SK-N-SH (cell line): ENCODE measurements around the gene SGSH. TPM values are rescaled to one million over a fixed set of nuclear protein-coding genes. Genes with fewer than 3 reads are reported as not detected.
A peak's percentile ranks its signal among the peaks of the same experiment; 100 is the strongest.

Experiments used
- CTCF ChIA-PET: fragments of 300-600, 350-600 bp; formaldehyde crosslinking; extraction: SDS; loops from one replicate; lab custom pipeline; 2021; lab: Yijun Ruan, JAX
- POLR2A ChIA-PET: fragments of 350-600 bp; sonication (Branson Sonifier 250); formaldehyde crosslinking; extraction: SDS; loops from one replicate; lab custom pipeline; 2020; ENCODE audit warnings: antibody characterized with exemption, inconsistent platforms; lab: Yijun Ruan, JAX
- DNase-seq: peaks from one replicate; pipeline ENCODE4 v3.0.0; 2012
- H2AFZ ChIP-seq: fragments of 200-600 bp; sonication (generic); 2 replicates; pipeline ENCODE4 v1.8.1; 2016; ENCODE audit warnings: antibody characterized with exemption, mild to moderate bottlenecking, low read depth
- H3F3A ChIP-seq: fragments of 200-600 bp; sonication (generic); replicated peaks from 2 replicates; pipeline ENCODE3; 2016; ENCODE audit warnings: antibody characterized with exemption, mild to moderate bottlenecking; ENCODE audit not compliant: insufficient read depth
- H3K27ac ChIP-seq, 2 experiments: fragments of 200-500 bp in 1 of 2; fragments of 200-600 bp in 1 of 2; sonication (Bioruptor generic) in 1 of 2; sonication (generic), shearing (Covaris generic) in 1 of 2; 2 replicates each; pipeline versions ENCODE4 v1.5.1 to v1.6.1; 2014 to 2016; ENCODE audit warnings: low read depth in 2 of 2, inconsistent platforms in 1 of 2, low read length in 1 of 2, mild to moderate bottlenecking in 1 of 2, mixed read lengths in 1 of 2
- H3K27me3 ChIP-seq: fragments of 200-600 bp; sonication (generic), shearing (Covaris generic); 2 replicates; pipeline ENCODE4 v1.6.1; 2016; ENCODE audit warnings: mixed run types; ENCODE audit not compliant: insufficient read depth
- H3K36me3 ChIP-seq, 2 experiments: fragments of 200-500 bp in 1 of 2; fragments of 200-600 bp in 1 of 2; sonication (Bioruptor generic) in 1 of 2; sonication (generic) in 1 of 2; replicated peaks in 1 of 2; 2 replicates each; pipeline versions ENCODE3 to v1.5.1; 2014 to 2016; ENCODE audit warnings: low read length in 1 of 2, mild to moderate bottlenecking in 1 of 2; ENCODE audit not compliant: insufficient read depth in 2 of 2, control insufficient read depth in 1 of 2
- H3K4me1 ChIP-seq, 2 experiments: fragments of 200-500 bp in 1 of 2; fragments of 200-600 bp in 1 of 2; sonication (Bioruptor generic) in 1 of 2; sonication (generic), shearing (Covaris generic) in 1 of 2; 2 replicates each; pipeline versions ENCODE4 v1.5.1 to v1.6.1; 2014 to 2016; ENCODE audit warnings: low read depth in 1 of 2, low read length in 1 of 2, mixed run types in 1 of 2; ENCODE audit not compliant: insufficient read depth in 2 of 2, control insufficient read depth in 1 of 2
- H3K4me2 ChIP-seq: fragments of 200-600 bp; sonication (generic), shearing (Covaris generic); 2 replicates; pipeline ENCODE4 v1.6.1; 2017; ENCODE audit warnings: mixed run types
- H3K4me3 ChIP-seq, 2 experiments: fragments of 200-500 bp in 1 of 2; fragments of 200-600 bp in 1 of 2; sonication (Bioruptor generic) in 1 of 2; sonication (generic), shearing (Covaris generic) in 1 of 2; 2 replicates each; pipeline versions ENCODE4 v1.5.1 to v1.8.1; 2014 to 2016; ENCODE audit warnings: low read depth in 2 of 2, inconsistent platforms in 1 of 2, low read length in 1 of 2, mild to moderate bottlenecking in 1 of 2, mixed read lengths in 1 of 2, moderate library complexity in 1 of 2
- H3K79me2 ChIP-seq: fragments of 200-600 bp; sonication (generic); 2 replicates; pipeline ENCODE4 v1.8.1; 2017; ENCODE audit warnings: mild to moderate bottlenecking; ENCODE audit not compliant: insufficient read depth
- H3K9ac ChIP-seq: fragments of 200-600 bp; sonication (generic); 2 replicates; pipeline ENCODE4 v1.6.1; 2017; ENCODE audit warnings: mixed run types
- H3K9me2 ChIP-seq: fragments of 200-600 bp; sonication (generic); 2 replicates; pipeline ENCODE4 v1.6.1; 2017; ENCODE audit warnings: mixed run types
- H3K9me3 ChIP-seq: fragments of 200-600 bp; sonication (generic); 2 replicates; pipeline ENCODE4 v1.6.1; 2017; ENCODE audit warnings: mixed run types, mild to moderate bottlenecking, moderate library complexity
- H4K20me1 ChIP-seq: fragments of 200-600 bp; sonication (generic); 2 replicates; pipeline ENCODE4 v1.6.1; 2017; ENCODE audit warnings: mild to moderate bottlenecking, mixed run types; ENCODE audit not compliant: insufficient read depth
- CHD2 ChIP-seq: fragments of 150-350 bp; IDR thresholded peaks from 2 replicates; pipeline ENCODE4 v1.6.1; 2018; ENCODE audit warnings: low read length; ENCODE audit not compliant: partially characterized antibody
- CTCF ChIP-seq: fragments of 200-600 bp; sonication (generic); IDR thresholded peaks from 2 replicates; pipeline ENCODE4 v1.6.1; 2017; ENCODE audit warnings: antibody characterized with exemption, mild to moderate bottlenecking, moderate library complexity
- ELF1 ChIP-seq: IDR thresholded peaks from 2 replicates; pipeline ENCODE4 v1.4.0; 2012
- EP300 ChIP-seq, 2 experiments: IDR thresholded peaks; 2 replicates each; pipeline versions ENCODE4 v1.4.0 to v1.6.1; 2012; ENCODE audit warnings: borderline replicate concordance in 1 of 2, low read depth in 1 of 2, low read length in 1 of 2
- EZH2phosphoT487 ChIP-seq: fragments of 200-600 bp; sonication (generic); IDR thresholded peaks from 2 replicates; pipeline ENCODE4 v1.6.1; 2017; ENCODE audit warnings: low read depth, mixed run types, mild to moderate bottlenecking, antibody characterized with exemption, moderate library complexity, borderline replicate concordance
- FOSL2 ChIP-seq: IDR thresholded peaks from 2 replicates; pipeline ENCODE4 v1.4.0; 2012; ENCODE audit warnings: low read depth, mild to moderate bottlenecking, moderate library complexity, borderline replicate concordance
- GABPA ChIP-seq: IDR thresholded peaks from 2 replicates; pipeline ENCODE4 v1.4.0; 2012; ENCODE audit warnings: low read depth, mild to moderate bottlenecking
- GATA2 ChIP-seq: sonication (generic); formaldehyde crosslinking; IDR thresholded peaks from 2 replicates; pipeline ENCODE4 v1.5.0; 2020; ENCODE audit warnings: mild to moderate bottlenecking, missing genetic modification reagents
- MXI1 ChIP-seq: IDR thresholded peaks from 2 replicates; pipeline ENCODE4 v1.6.1; 2012; ENCODE audit warnings: mild to moderate bottlenecking, low read depth, low read length, improper control_type of control experiment
- NRF1 ChIP-seq: IDR thresholded peaks from 2 replicates; pipeline ENCODE4 v1.6.1; 2012; ENCODE audit warnings: low read depth, mild to moderate bottlenecking, low read length
- POLR2AphosphoS5 ChIP-seq: IDR thresholded peaks from 2 replicates; pipeline ENCODE4 v1.6.1; 2012; ENCODE audit warnings: low read depth, low read length
- RAD21 ChIP-seq: IDR thresholded peaks from 2 replicates; pipeline ENCODE4 v1.6.1; 2012; ENCODE audit warnings: mild to moderate bottlenecking, low read length
- RCOR1 ChIP-seq: fragments of 150-350 bp; IDR thresholded peaks from 2 replicates; pipeline ENCODE4 v1.6.1; 2017; ENCODE audit warnings: antibody characterized with exemption, low read length
- REST ChIP-seq: IDR thresholded peaks from 2 replicates; pipeline ENCODE4 v1.6.1; 2012; ENCODE audit warnings: mild to moderate bottlenecking, low read depth, low read length, moderate library complexity
- RXRA ChIP-seq: IDR thresholded peaks from 2 replicates; pipeline ENCODE4 v1.4.0; 2012; ENCODE audit warnings: low read depth, mild to moderate bottlenecking, borderline replicate concordance
- SMC3 ChIP-seq: IDR thresholded peaks from 2 replicates; pipeline ENCODE4 v1.6.1; 2012; ENCODE audit warnings: low read depth, low read length, improper control_type of control experiment
- TAF1 ChIP-seq: IDR thresholded peaks from 2 replicates; pipeline ENCODE4 v1.6.1; 2012; ENCODE audit warnings: low read depth, mild to moderate bottlenecking, low read length, moderate library complexity, borderline replicate concordance
- USF1 ChIP-seq: IDR thresholded peaks from 2 replicates; pipeline ENCODE4 v1.4.0; 2012; ENCODE audit warnings: low read depth, borderline replicate concordance
- WGBS: methylation state at CpG from one replicate; pipeline ENCODE4 v1.1.6; 2017; ENCODE audit warnings: low lambda C conversion rate; 5-methylcytosine and 5-hydroxymethylcytosine counted together
- polyA plus RNA-seq, 3 experiments: library from polyadenylated mRNA; depleted of rRNA; stranded (reverse); fragments of >200 nt; gene quantifications; 2 replicates each; pipeline ENCODE4 v1.2.3, GENCODE V29; 2012

SGSH gene
- polyA plus RNA-seq, 1 of the 3 experiments (the other 2 are of a cell fraction), result 161 TPM

- TF ChIP-seq USF1 (no peak), GATA2 (no peak), MXI1 (peak; percentile 34; the same call in 1 of the 2 replicates), RXRA (no peak), TAF1 (0 out of 2 replicates have a peak, but pooled peaks have one; percentile 45), ELF1 (no peak), SMC3 (no peak), POLR2AphosphoS5 (no peak), GABPA (no peak), RCOR1 (0 out of 2 replicates have a peak, but pooled peaks have one; percentile 29), EP300 (IDR thresholded peaks at IDR 0.05; ENCODE audit: borderline replicate concordance in 1 of 2, low read depth in 1 of 2, low read length in 1 of 2) (no peak), RAD21 (no peak)
These were observed 41.2 kb upstream of the SGSH start (continued) for GRCh38 chr17:80261159-80261894.

GRCh38 chr17:80260791-80261158 is 40.6 kb upstream of the SGSH start, which contains the start of gene RNF213:
RNF213 (plus strand) TSS chr17:80260852; CDS start chr17:80263682, 2,830 bp downstream.
- CTCF ChIA-PET, result interaction anchor here (1.1 to 1.2 kb wide), 2 partner anchors 13 to 65 kb away, joined by 3 to 4 read pairs; no protein-coding TSS in a partner anchor
- Histone ChIP-seq H3K27me3 (no peaks in the 10 kb centered on the region), H3K79me2 (peaks cover 35% of the 10 kb centered on the region), H3K27ac (peak within 1 kb of the TSS; percentile 75 to 83)
- no peak; the same call in 1 of the 2 replicates for TF ChIP-seq USF1
- TF ChIP-seq RAD21, result no peak
- TF ChIP-seq TAF1, result no peak
- no peak for TF ChIP-seq EZH2phosphoT487
- 0 out of 2 replicates have a peak, but pooled peaks have one; percentile 2 for TF ChIP-seq NRF1
- TF ChIP-seq ELF1, result no peak
- no peak for TF ChIP-seq CTCF
- TF ChIP-seq EP300 (IDR thresholded peaks at IDR 0.05; ENCODE audit: borderline replicate concordance in 1 of 2, low read depth in 1 of 2, low read length in 1 of 2), result no peak
- TF ChIP-seq FOSL2, result no peak
- TF ChIP-seq POLR2AphosphoS5, result peak; percentile 54; the same call in 1 of the 2 replicates
- no peak for TF ChIP-seq CHD2
- peak; percentile 12; the same call in 1 of the 2 replicates for TF ChIP-seq REST
- TF ChIP-seq GABPA, result no peak
- TF ChIP-seq, all 33 proteins: peak for 3
- Histone ChIP-seq H3K4me3 (peak within 1 kb of the TSS; percentile 74 to 82), H3K36me3 (peaks cover 0 to 13% of the 10 kb centered on the region in 2 experiments), H3F3A (peaks cover 30% of the 10 kb centered on the region), H3K9me3 (no peaks in the 10 kb centered on the region), H4K20me1 (no peaks in the 10 kb centered on the region), H3K4me1 (peaks cover 24 to 34% of the 10 kb centered on the region in 2 experiments; a peak in 3 of 4 replicates), H3K9ac (peak within 1 kb of the TSS; percentile 85), H3K4me2 (peak within 1 kb of the TSS; percentile 86), H3K9me2 (no peaks in the 10 kb centered on the region), H2AFZ (peak within 1 kb of the TSS; percentile 17)
- 2% methylated on average over 12 of the region's 54 CpGs for WGBS
- POLR2A ChIA-PET, result interaction anchor here (1.0 kb wide), 1 partner anchor 9 kb away, joined by 3 read pairs; no protein-coding TSS in a partner anchor
- DNase-seq, result peak; percentile 98
